Glutamatergic neuron (in vitro differentiated cells): ENCODE data around the gene GPRIN2. TPM values are rescaled to one million over a fixed set of nuclear protein-coding genes. Genes with fewer than 3 reads are reported as not detected.
"Not testable (repeated sequence)": the region's sequence is repeated elsewhere in the genome, so short reads cannot be mapped to it uniquely, and the experiment has no call there.

Source experiments
- DNase-seq: peaks from one replicate; pipeline ENCODE4 v3.0.0; 2022
- H3K27ac Mint-ChIP-seq: one replicate; pipeline ENCODE4 v1.8.0; 2020; ENCODE audit warnings: mild to moderate bottlenecking, mixed read lengths, inconsistent platforms; ENCODE audit not compliant: unreplicated experiment
- H3K27me3 Mint-ChIP-seq: one replicate; pipeline ENCODE4 v1.8.0; 2020; ENCODE audit warnings: mild to moderate bottlenecking, moderate library complexity, mixed read lengths, inconsistent platforms; ENCODE audit not compliant: unreplicated experiment
- H3K36me3 Mint-ChIP-seq: one replicate; pipeline ENCODE4 v1.8.0; 2020; ENCODE audit warnings: mild to moderate bottlenecking, mixed read lengths, inconsistent platforms; ENCODE audit not compliant: unreplicated experiment
- H3K4me1 Mint-ChIP-seq: one replicate; pipeline ENCODE4 v1.8.0; 2020; ENCODE audit warnings: mild to moderate bottlenecking, low read depth, mixed read lengths, inconsistent platforms; ENCODE audit not compliant: unreplicated experiment
- H3K4me3 Mint-ChIP-seq: one replicate; pipeline ENCODE4 v1.8.0; 2020; ENCODE audit warnings: mild to moderate bottlenecking, mixed read lengths, inconsistent platforms; ENCODE audit not compliant: unreplicated experiment
- H3K9me3 Mint-ChIP-seq: one replicate; pipeline ENCODE4 v1.8.0; 2020; ENCODE audit warnings: mild to moderate bottlenecking, moderate library complexity, mixed read lengths, inconsistent platforms; ENCODE audit not compliant: unreplicated experiment
- total RNA-seq: library from RNA; stranded (reverse); fragmentation: NEBNext Ultra II Directional; extraction: Animal tissue kit (Norgen Biotek cat#: 25700); gene quantifications from one replicate; pipeline ENCODE4 v1.2.1, GENCODE V29; 2021; ENCODE audit not compliant: unreplicated experiment

The GPRIN2 gene
- total RNA-seq, 1 donor from 2014 or later, result 3.0 TPM

DNA sequence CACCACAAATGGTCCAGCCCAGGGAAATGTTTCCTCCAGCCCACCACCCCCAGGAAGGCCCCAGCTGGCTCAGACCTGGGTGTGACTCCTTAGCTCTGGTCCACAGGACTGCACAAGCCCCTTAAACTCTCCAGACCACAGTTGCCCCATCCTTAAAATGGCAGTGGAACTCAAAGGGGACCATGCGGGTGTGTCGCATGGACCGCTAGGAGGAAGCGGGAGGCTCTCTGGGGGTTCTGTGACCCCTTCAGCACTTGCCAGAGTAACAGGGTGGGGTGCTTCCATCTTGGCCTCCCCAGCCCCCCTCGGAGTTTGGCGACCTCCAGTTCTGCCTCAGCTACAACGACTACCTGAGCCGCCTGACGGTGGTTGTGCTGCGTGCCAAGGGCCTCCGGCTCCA, 27.7 kb upstream of the GPRIN2 start:
- DNase-seq, H3K27me3 Mint-ChIP-seq: not testable (repeated sequence)

GRCh38 chr10:46582568-46582967, 26.1 kb upstream of the GPRIN2 start:
- not testable (repeated sequence) for H3K4me1 Mint-ChIP-seq, H3K9me3 Mint-ChIP-seq, H3K27ac Mint-ChIP-seq, H3K27me3 Mint-ChIP-seq, H3K4me3 Mint-ChIP-seq, DNase-seq, H3K36me3 Mint-ChIP-seq

More for the DNA sequence above, 27.7 kb upstream of the GPRIN2 start:
- H3K4me3 Mint-ChIP-seq, H3K36me3 Mint-ChIP-seq, H3K9me3 Mint-ChIP-seq, H3K4me1 Mint-ChIP-seq, H3K27ac Mint-ChIP-seq: not testable (repeated sequence)

DNA sequence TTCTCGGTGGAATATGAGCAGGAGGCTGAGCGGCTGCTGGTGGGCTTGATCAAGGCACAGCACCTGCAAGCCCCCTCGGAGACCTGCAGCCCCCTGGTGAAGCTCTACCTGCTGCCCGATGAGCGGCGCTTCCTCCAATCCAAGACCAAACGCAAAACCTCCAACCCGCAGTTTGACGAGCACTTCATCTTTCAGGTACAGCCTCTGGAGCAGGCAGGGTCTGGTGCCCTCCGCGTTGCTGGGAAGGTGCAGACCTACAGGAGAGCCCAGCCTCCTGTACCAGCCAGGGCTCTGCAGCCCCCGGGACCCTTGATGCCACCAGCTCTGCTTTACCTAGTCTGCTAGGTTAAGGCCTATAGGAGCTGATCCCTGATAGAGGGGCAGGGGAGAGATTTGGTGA, 25.5 kb upstream of the GPRIN2 start:
- not testable (repeated sequence) for DNase-seq, H3K4me3 Mint-ChIP-seq, H3K9me3 Mint-ChIP-seq, H3K27me3 Mint-ChIP-seq, H3K4me1 Mint-ChIP-seq, H3K27ac Mint-ChIP-seq, H3K36me3 Mint-ChIP-seq

DNA sequence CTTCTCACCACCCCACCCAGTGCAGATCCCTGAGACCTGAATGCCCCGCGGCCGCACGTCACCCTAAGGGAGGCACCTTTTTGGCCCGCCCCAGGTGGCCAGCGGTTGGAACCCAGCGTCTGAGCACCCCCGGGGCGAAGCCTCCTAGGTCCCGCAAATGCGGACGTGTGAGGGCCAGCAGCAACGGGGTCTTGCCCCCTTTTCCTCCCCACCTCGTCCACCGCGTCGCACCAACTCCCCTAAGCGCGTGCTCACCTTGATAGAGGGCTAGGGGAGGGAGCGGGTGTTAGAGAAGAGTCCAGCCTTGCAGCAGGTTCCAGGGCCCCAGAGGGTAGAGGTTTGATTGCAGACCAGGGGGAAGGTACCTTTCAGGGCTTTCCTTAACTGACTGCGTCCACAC, 22.9 kb upstream of the GPRIN2 start:
- H3K27me3 Mint-ChIP-seq, H3K9me3 Mint-ChIP-seq, H3K36me3 Mint-ChIP-seq, DNase-seq, H3K4me1 Mint-ChIP-seq, H3K27ac Mint-ChIP-seq, H3K4me3 Mint-ChIP-seq: not testable (repeated sequence)

DNA sequence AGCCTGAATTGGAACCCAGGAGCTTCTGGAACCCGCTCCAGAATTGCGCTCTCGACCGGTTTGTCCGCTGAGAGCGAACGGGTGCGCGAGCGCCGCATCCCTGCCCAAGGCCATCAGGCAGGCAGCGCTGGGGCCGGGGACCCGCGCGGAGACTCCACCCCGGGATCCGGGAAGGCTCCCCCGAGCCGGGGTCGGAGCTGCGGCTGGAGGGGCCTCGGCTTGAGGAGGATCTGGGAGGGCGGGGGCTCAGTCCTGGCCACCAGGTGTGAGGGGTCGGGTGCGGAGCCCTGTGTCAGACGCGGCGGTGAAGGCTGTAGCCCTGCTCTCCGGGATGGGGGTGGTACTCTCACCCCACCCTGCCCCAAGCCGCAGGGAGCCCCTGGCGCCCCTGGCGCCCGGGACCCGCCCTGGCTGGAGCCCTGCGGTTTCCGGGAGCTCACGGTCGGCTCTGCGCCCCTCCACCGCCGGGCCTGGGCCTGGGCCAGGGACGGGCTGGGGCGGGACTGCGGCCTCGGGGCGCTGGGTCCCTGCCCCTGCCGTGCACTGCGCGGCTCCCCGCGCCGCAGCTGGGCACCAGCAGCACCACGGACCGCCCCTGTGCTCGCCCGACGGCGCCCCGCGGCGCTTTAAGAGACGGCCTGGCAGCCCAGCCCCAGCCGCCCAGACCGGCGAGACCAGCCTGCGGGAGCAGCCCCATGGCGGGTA, 22.2 kb upstream of the GPRIN2 start, which contains the start of gene SYT15:
TSS of gene SYT15 (plus strand) at position 655 of the 705 bp plus-strand sequence. CDS start at position 696, 41 bp downstream.
- H3K4me1 Mint-ChIP-seq, H3K9me3 Mint-ChIP-seq, H3K4me3 Mint-ChIP-seq, H3K36me3 Mint-ChIP-seq, H3K27me3 Mint-ChIP-seq, H3K27ac Mint-ChIP-seq: not testable (repeated sequence)
- peak; percentile 31 for DNase-seq

- not testable (repeated sequence) for H3K27ac Mint-ChIP-seq, H3K9me3 Mint-ChIP-seq, H3K36me3 Mint-ChIP-seq, H3K4me3 Mint-ChIP-seq, H3K27me3 Mint-ChIP-seq, H3K4me1 Mint-ChIP-seq
- peak; percentile 19 for DNase-seq
Observed at GRCh38 chr10:46577624-46578473, 21.4 kb upstream of the GPRIN2 start.

DNA sequence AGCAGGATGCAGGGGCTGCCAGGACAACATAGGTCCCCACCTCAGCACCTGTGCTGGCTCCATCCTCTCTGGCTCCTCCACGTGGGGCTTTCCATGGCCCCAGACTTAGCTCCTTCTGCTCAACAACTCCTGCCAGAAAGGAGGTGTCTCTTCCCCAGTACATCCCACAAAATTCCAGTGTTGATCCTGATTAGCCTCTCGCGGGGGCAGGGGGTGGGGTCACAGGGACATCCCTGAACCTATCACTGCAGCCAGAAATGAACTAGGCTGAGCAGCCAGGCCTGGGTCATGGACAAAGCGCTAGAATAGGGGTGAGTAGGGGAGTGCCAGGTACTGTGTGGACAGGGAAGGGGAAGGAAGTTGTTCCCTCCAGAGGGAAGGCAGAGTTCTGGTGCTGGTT, 17.4 kb upstream of the GPRIN2 start:
- H3K4me3 Mint-ChIP-seq, DNase-seq, H3K36me3 Mint-ChIP-seq, H3K9me3 Mint-ChIP-seq, H3K27me3 Mint-ChIP-seq, H3K27ac Mint-ChIP-seq, H3K4me1 Mint-ChIP-seq: not testable (repeated sequence)

- H3K4me1 Mint-ChIP-seq, DNase-seq, H3K4me3 Mint-ChIP-seq, H3K27me3 Mint-ChIP-seq, H3K36me3 Mint-ChIP-seq, H3K9me3 Mint-ChIP-seq, H3K27ac Mint-ChIP-seq: not testable (repeated sequence)
Observed at GRCh38 chr10:46573314-46573713, 16.9 kb upstream of the GPRIN2 start.

DNA sequence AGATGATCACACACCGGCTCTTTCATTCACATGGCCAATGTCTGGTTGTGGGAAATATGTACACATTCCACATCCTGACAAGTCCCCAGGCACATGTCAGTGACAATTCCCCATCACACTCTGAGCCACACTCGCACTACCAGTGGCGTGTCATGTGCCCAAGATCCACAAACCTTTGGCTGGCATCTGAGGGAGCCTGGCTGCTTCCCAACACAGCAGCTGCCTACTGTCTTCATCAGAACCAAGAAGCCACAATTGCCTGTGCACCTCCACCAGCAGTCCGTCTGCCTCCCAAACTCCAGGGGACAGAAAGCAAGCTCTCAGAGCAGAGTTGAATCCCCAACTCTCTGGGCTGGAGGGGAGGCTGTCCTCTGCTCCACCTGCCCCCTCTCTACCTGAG, 16.3 kb upstream of the GPRIN2 start:
- not testable (repeated sequence) for H3K27me3 Mint-ChIP-seq, H3K9me3 Mint-ChIP-seq, H3K4me3 Mint-ChIP-seq, H3K4me1 Mint-ChIP-seq, DNase-seq, H3K36me3 Mint-ChIP-seq, H3K27ac Mint-ChIP-seq

DNA sequence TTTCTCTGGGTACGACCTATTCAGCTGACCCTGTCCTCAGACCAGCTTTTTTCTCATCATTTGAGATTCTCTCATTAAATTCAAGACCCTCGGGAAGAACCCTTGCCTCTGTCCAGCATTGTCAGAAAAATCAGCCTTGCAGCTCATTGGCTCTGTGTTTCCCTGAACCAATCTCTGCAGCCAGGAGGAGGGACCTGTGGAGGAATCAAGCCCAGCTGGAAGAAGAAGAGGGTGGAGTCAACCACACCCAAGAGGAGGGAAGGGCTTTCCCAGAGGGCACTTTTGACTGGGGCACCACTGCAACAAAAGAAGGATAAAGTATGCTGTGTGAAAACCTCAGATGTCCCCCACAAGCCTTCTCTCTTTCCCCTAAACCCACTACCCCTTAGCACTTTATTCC, 14.2 kb upstream of the GPRIN2 start:
- DNase-seq, H3K27me3 Mint-ChIP-seq, H3K27ac Mint-ChIP-seq, H3K9me3 Mint-ChIP-seq, H3K4me1 Mint-ChIP-seq, H3K4me3 Mint-ChIP-seq, H3K36me3 Mint-ChIP-seq: not testable (repeated sequence)

GRCh38 chr10:46567151-46567550, 10.7 kb upstream of the GPRIN2 start:
- H3K27ac Mint-ChIP-seq, result not testable (repeated sequence)

More at GRCh38 chr10:46567151-46567550, 10.7 kb upstream of the GPRIN2 start:
- not testable (repeated sequence) for H3K4me3 Mint-ChIP-seq, H3K36me3 Mint-ChIP-seq, H3K27me3 Mint-ChIP-seq, H3K4me1 Mint-ChIP-seq, DNase-seq, H3K9me3 Mint-ChIP-seq
